H9 (cell line): Measurements from ENCODE around the gene BORCS6. TPM values are rescaled to one million over a fixed set of nuclear protein-coding genes. Genes with fewer than 3 reads are reported as not detected.
A peak's percentile ranks its signal among the peaks of the same experiment; 100 is the strongest.

Experiments
- DNase-seq: peaks from one replicate; pipeline ENCODE4 v3.0.0-alpha.2; 2017
- H2AFZ ChIP-seq: one replicate; pipeline ENCODE4 v1.6.1; 2013; ENCODE audit warnings: mild to moderate bottlenecking, low read length, control low read depth, moderate library complexity
- H2AK5ac ChIP-seq: 2 replicates; pipeline ENCODE4 v1.6.1; 2013; ENCODE audit warnings: low read length, control low read depth, mixed read lengths; ENCODE audit not compliant: insufficient read length
- H2BK120ac ChIP-seq: one replicate; pipeline ENCODE4 v1.6.1; 2013; ENCODE audit warnings: low read depth, mild to moderate bottlenecking, low read length, control low read depth, inconsistent platforms; ENCODE audit not compliant: poor library complexity, severe bottlenecking
- H2BK12ac ChIP-seq: 2 replicates; pipeline ENCODE4 v1.6.1; 2013; ENCODE audit warnings: low read length, control low read depth, mixed read lengths, low read depth; ENCODE audit not compliant: insufficient read length
- H2BK15ac ChIP-seq: 2 replicates; pipeline ENCODE4 v1.6.1; 2013; ENCODE audit warnings: low read depth, low read length, control low read depth
- H2BK20ac ChIP-seq: one replicate; pipeline ENCODE4 v1.6.1; 2013; ENCODE audit warnings: low read depth, mild to moderate bottlenecking, low read length, control low read depth, inconsistent platforms; ENCODE audit not compliant: poor library complexity, severe bottlenecking
- H2BK5ac ChIP-seq: 2 replicates; pipeline ENCODE4 v1.6.1; 2013; ENCODE audit warnings: low read length, control low read depth, mixed read lengths; ENCODE audit not compliant: insufficient read length
- H3K14ac ChIP-seq: 2 replicates; pipeline ENCODE4 v1.6.1; 2013; ENCODE audit warnings: low read length, control low read depth; ENCODE audit not compliant: insufficient read depth
- H3K18ac ChIP-seq: 2 replicates; pipeline ENCODE4 v1.6.1; 2013; ENCODE audit warnings: low read depth, mild to moderate bottlenecking, mixed read lengths, low read length, control low read depth; ENCODE audit not compliant: insufficient read length
- H3K23ac ChIP-seq: 2 replicates; pipeline ENCODE4 v1.6.1; 2013; ENCODE audit warnings: low read length, control low read depth, mixed read lengths, low read depth; ENCODE audit not compliant: insufficient read length
- H3K23me2 ChIP-seq: 2 replicates; pipeline ENCODE4 v1.6.1; 2013; ENCODE audit warnings: low read depth, mild to moderate bottlenecking, mixed read lengths, low read length, control low read depth; ENCODE audit not compliant: insufficient read length, poor library complexity, severe bottlenecking
- H3K27ac ChIP-seq: 2 replicates; pipeline ENCODE4 v1.5.1; 2013; ENCODE audit warnings: low read length, control low read depth, mixed read lengths, low read depth; ENCODE audit not compliant: insufficient read length
- H3K27me3 ChIP-seq: 2 replicates; pipeline ENCODE4 v1.6.1; 2013; ENCODE audit warnings: low read length, control low read depth, inconsistent platforms; ENCODE audit not compliant: insufficient read depth
- H3K4ac ChIP-seq: 2 replicates; pipeline ENCODE4 v1.6.1; 2013; ENCODE audit warnings: low read depth, mild to moderate bottlenecking, control low read depth, inconsistent platforms, low read length, moderate library complexity
- H3K4me1 ChIP-seq: 2 replicates; pipeline ENCODE4 v1.6.1; 2013; ENCODE audit warnings: low read length, control low read depth, inconsistent platforms; ENCODE audit not compliant: insufficient read depth
- H3K4me2 ChIP-seq: 2 replicates; pipeline ENCODE4 v1.6.1; 2013; ENCODE audit warnings: low read length, control low read depth, mixed read lengths; ENCODE audit not compliant: insufficient read length, insufficient read depth
- H3K56ac ChIP-seq: 2 replicates; pipeline ENCODE4 v1.6.1; 2013; ENCODE audit warnings: low read depth, mild to moderate bottlenecking, mixed read lengths, low read length, control low read depth; ENCODE audit not compliant: insufficient read length
- H3K79me1 ChIP-seq: 2 replicates; pipeline ENCODE4 v1.6.1; 2013; ENCODE audit warnings: low read depth, mild to moderate bottlenecking, moderate library complexity, low read length, control low read depth, inconsistent platforms; ENCODE audit not compliant: insufficient read depth, poor library complexity, severe bottlenecking
- H3K79me2 ChIP-seq: 2 replicates; pipeline ENCODE4 v1.6.1; 2013; ENCODE audit warnings: low read length, control low read depth, inconsistent platforms; ENCODE audit not compliant: insufficient read depth
- H3K9ac ChIP-seq: 2 replicates; pipeline ENCODE4 v1.6.1; 2013; ENCODE audit warnings: low read length, control low read depth, mixed read lengths; ENCODE audit not compliant: insufficient read length; ENCODE audit errors: extremely low read depth
- H3K9me3 ChIP-seq: one replicate; pipeline ENCODE4 v1.6.1; 2013; ENCODE audit warnings: low read depth, low read length, inconsistent platforms; ENCODE audit not compliant: control insufficient read depth
- H3T11ph ChIP-seq: one replicate; pipeline ENCODE4 v1.6.1; 2013; ENCODE audit warnings: mild to moderate bottlenecking, low read length, control low read depth, inconsistent platforms
- H4K20me1 ChIP-seq: one replicate; pipeline ENCODE4 v1.6.1; 2013; ENCODE audit not compliant: control insufficient read depth, insufficient read length, insufficient read depth
- H4K5ac ChIP-seq: 2 replicates; pipeline ENCODE4 v1.6.1; 2013; ENCODE audit warnings: low read depth, mild to moderate bottlenecking, mixed read lengths, low read length, control low read depth; ENCODE audit not compliant: insufficient read length
- H4K8ac ChIP-seq: replicated peaks from 2 replicates; pipeline ENCODE4 v1.6.1; 2013; ENCODE audit warnings: low read length, control low read depth, mixed read lengths, low read depth; ENCODE audit not compliant: insufficient read length
- H4K91ac ChIP-seq: 2 replicates; pipeline ENCODE4 v1.6.1; 2013; ENCODE audit warnings: low read depth, mild to moderate bottlenecking, moderate library complexity, mixed read lengths, low read length, control low read depth; ENCODE audit not compliant: insufficient read length
- H3K27ac Mint-ChIP-seq, 3 experiments: 2 replicates in 2 of 3; 3 replicates in 1 of 3; pipeline ENCODE4 v1.8.0; 2020 to 2021; ENCODE audit warnings: mixed read lengths in 3 of 3, mild to moderate bottlenecking in 1 of 3, moderate library complexity in 1 of 3
- H3K27me3 Mint-ChIP-seq: 2 replicates; pipeline ENCODE4 v1.8.0; 2021; ENCODE audit warnings: low read depth, mild to moderate bottlenecking, moderate library complexity, mixed read lengths
- H3K36me3 Mint-ChIP-seq, 3 experiments: 2 replicates in 2 of 3; 3 replicates in 1 of 3; pipeline ENCODE4 v1.8.0; 2020 to 2021; ENCODE audit warnings: low read depth in 3 of 3, mixed read lengths in 3 of 3; ENCODE audit not compliant: insufficient read depth in 1 of 3
- H3K4me1 Mint-ChIP-seq, 2 experiments: 2 replicates each; pipeline ENCODE4 v1.8.0; 2020; ENCODE audit warnings: mixed read lengths in 2 of 2
- H3K4me3 Mint-ChIP-seq, 2 experiments: 2 replicates in 1 of 2; 3 replicates in 1 of 2; pipeline ENCODE4 v1.8.0; 2020 to 2021; ENCODE audit warnings: mild to moderate bottlenecking in 2 of 2, mixed read lengths in 2 of 2, moderate library complexity in 1 of 2
- H3K9me3 Mint-ChIP-seq, 2 experiments: 2 replicates in 1 of 2; 3 replicates in 1 of 2; pipeline ENCODE4 v1.8.0; 2020; ENCODE audit warnings: mild to moderate bottlenecking in 2 of 2, mixed read lengths in 2 of 2, moderate library complexity in 1 of 2
- CTCF ChIP-seq: fragments of 200-600 bp; sonication (generic); conservative IDR thresholded peaks from 3 replicates; pipeline ENCODE4 v1.8.0; 2021; ENCODE audit warnings: antibody characterized with exemption, mild to moderate bottlenecking
- WGBS: extraction: QIAGEN DNeasy Blood & Tissue Kit; methylation state at CpG from one replicate; pipeline ENCODE4 v1.1.7; 2013; ENCODE audit warnings: missing lambda C conversion rate, low lambda C conversion rate, mixed read lengths; ENCODE audit not compliant: insufficient read length; ENCODE audit errors: extremely low coverage; 5-methylcytosine and 5-hydroxymethylcytosine counted together
- total RNA-seq: library from RNA; stranded (reverse); gene quantifications from 2 replicates; pipeline ENCODE4 v1.2.1, GENCODE V29; 2021

The BORCS6 gene
- total RNA-seq, 1 experiment from 2014 or later: 3.1 TPM

GRCh38 chr17:8155996-8156245 is 34.1 kb downstream of the BORCS6 start:
- Histone ChIP-seq H3K4me2 (peak overlapping the region; percentile 59), H3K23ac (no peak overlapping the region), H4K20me1 (no peaks in the 10 kb centered on the region), H2AK5ac (no peak overlapping the region), H2BK20ac (no peak overlapping the region), H3K79me1 (no peaks in the 10 kb centered on the region), H3T11ph (no peak overlapping the region), H4K8ac (no peak overlapping the region), H2BK15ac (0 out of 2 replicates have a peak overlapping the region, but pooled peaks have one; percentile 9), H3K79me2 (no peaks in the 10 kb centered on the region), H2BK120ac (no peak overlapping the region), H2BK12ac (peak overlapping the region; percentile 36), H2AFZ (no peak overlapping the region), H4K91ac (no peak overlapping the region), H3K56ac (no peak overlapping the region), H3K9ac (peak overlapping the region; percentile 63), H3K4me1 (peaks cover 7% of the 10 kb centered on the region), H3K23me2 (peaks cover 21% of the 10 kb centered on the region), H3K27me3 (no peaks in the 10 kb centered on the region), H3K14ac (peak overlapping the region; percentile 41), H3K4ac (no peak overlapping the region; the same call in 1 of the 2 replicates), H4K5ac (no peak overlapping the region), H2BK5ac (peak overlapping the region; percentile 5), H3K18ac (peak overlapping the region; percentile 71), H3K9me3 (no peaks in the 10 kb centered on the region), H3K27ac (no peak overlapping the region)
- H3K4me1 Mint-ChIP-seq: peaks cover 28 to 32% of the 10 kb centered on the region in 2 experiments
- H3K36me3 Mint-ChIP-seq: peaks cover 2 to 17% (median 13%) of the 10 kb centered on the region in 3 experiments
- no peak for TF ChIP-seq CTCF
- H3K4me3 Mint-ChIP-seq: no peak overlapping the region
- H3K27me3 Mint-ChIP-seq: peaks cover 3% of the 10 kb centered on the region
- no peaks in the 10 kb centered on the region for H3K9me3 Mint-ChIP-seq
- H3K27ac Mint-ChIP-seq: no peak overlapping the region
- no CpG with 5 or more reads among the region's 11 CpGs for WGBS
- no peak for DNase-seq
